Effector CD4-positive, alpha-beta T cell (primary cell): ENCODE data around the gene MTFP1.
A peak's percentile ranks its signal among the peaks of the same experiment; 100 is the strongest.
"Not testable (repeated sequence)": the region's sequence is repeated elsewhere in the genome, so short reads cannot be mapped to it uniquely, and the experiment has no call there.

Experiments used
- DNase-seq: peaks from one replicate; pipeline ENCODE4 v3.0.0-alpha.2; 2020
- total RNA-seq: gene quantifications from one replicate; lab custom pipeline; 2026; lab: John Stamatoyannopoulos, UW

The MTFP1 gene
- 4.1 reads per million, percentile 16 among the genes with 10 or more reads in this experiment for total RNA-seq

- DNase-seq = peak; percentile 30
Observed at GRCh38 chr22:30425616-30426387, at the start of gene MTFP1. Gene MTFP1 (plus strand): TSS chr22:30425768. CDS start chr22:30425880, 112 bp downstream.

- no peak for DNase-seq
Observed at GRCh38 chr22:30380011-30380410, 45.6 kb upstream of the MTFP1 start.

GRCh38 chr22:30381264-30381663, 44.3 kb upstream of the MTFP1 start:
- DNase-seq = no peak

- DNase-seq = no peak
Observed at GRCh38 chr22:30382340-30382739, 43.2 kb upstream of the MTFP1 start.

GRCh38 chr22:30383061-30383460, 42.5 kb upstream of the MTFP1 start:
- DNase-seq = no peak

- no peak for DNase-seq
Observed at GRCh38 chr22:30385942-30386341, 39.6 kb upstream of the MTFP1 start.

GRCh38 chr22:30386608-30386959, 39.0 kb upstream of the MTFP1 start:
- no peak for DNase-seq

- peak; percentile 70 for DNase-seq
Observed at GRCh38 chr22:30386960-30387827, 38.4 kb upstream of the MTFP1 start, which contains the start of gene RNF215. Gene RNF215 (minus strand): TSS chr22:30387411. CDS start chr22:30387313, 98 bp downstream.

- DNase-seq = peak; percentile 75
Observed at GRCh38 chr22:30390974-30391691, 34.4 kb upstream of the MTFP1 start.

GRCh38 chr22:30392661-30393321, 32.8 kb upstream of the MTFP1 start:
- DNase-seq = no peak

- DNase-seq = no peak
Observed at GRCh38 chr22:30393322-30393680, 32.3 kb upstream of the MTFP1 start.

GRCh38 chr22:30393885-30394284, 31.7 kb upstream of the MTFP1 start:
- no peak for DNase-seq

- DNase-seq = peak; percentile 51
Observed at GRCh38 chr22:30396871-30397655, 28.5 kb upstream of the MTFP1 start, which contains the start of gene SEC14L2. Gene SEC14L2 (plus strand): TSS chr22:30397018. CDS start chr22:30397117, 99 bp downstream.

GRCh38 chr22:30397656-30398635, 27.6 kb upstream of the MTFP1 start:
- DNase-seq = no peak

- DNase-seq = no peak
Observed at GRCh38 chr22:30398685-30399680, 26.6 kb upstream of the MTFP1 start.

- DNase-seq = no peak
Observed at GRCh38 chr22:30399718-30400117, 25.9 kb upstream of the MTFP1 start.

GRCh38 chr22:30400159-30400558, 25.4 kb upstream of the MTFP1 start:
- no peak for DNase-seq

- not testable (repeated sequence) for DNase-seq
Observed at GRCh38 chr22:30401024-30401423, 24.5 kb upstream of the MTFP1 start.
